ENCODE data around the gene NUP35.

DNA sequence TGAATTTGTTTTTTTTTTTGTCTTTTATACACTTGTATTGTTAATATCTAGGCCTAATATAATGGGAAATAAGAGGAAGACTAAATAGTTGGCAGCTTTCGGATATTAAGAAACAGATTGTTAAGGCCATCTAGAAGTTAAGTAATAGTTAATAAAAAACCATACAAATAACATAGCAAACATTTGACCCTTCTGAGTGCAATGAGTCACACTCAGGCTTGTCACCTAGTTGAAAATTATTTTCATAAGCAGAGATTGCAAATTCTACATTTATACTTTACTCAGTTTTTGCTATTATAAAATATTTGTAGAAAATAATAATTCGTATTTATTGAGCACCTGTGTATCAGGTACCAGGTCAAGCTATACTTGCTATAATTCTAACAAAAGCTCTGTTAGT lies 2.4 kb downstream of the NUP35 start:
- TF ChIP-seq POLR2A (IDR thresholded peaks at IDR 0.05): no peak
- TF ChIP-seq, protein P1, sequence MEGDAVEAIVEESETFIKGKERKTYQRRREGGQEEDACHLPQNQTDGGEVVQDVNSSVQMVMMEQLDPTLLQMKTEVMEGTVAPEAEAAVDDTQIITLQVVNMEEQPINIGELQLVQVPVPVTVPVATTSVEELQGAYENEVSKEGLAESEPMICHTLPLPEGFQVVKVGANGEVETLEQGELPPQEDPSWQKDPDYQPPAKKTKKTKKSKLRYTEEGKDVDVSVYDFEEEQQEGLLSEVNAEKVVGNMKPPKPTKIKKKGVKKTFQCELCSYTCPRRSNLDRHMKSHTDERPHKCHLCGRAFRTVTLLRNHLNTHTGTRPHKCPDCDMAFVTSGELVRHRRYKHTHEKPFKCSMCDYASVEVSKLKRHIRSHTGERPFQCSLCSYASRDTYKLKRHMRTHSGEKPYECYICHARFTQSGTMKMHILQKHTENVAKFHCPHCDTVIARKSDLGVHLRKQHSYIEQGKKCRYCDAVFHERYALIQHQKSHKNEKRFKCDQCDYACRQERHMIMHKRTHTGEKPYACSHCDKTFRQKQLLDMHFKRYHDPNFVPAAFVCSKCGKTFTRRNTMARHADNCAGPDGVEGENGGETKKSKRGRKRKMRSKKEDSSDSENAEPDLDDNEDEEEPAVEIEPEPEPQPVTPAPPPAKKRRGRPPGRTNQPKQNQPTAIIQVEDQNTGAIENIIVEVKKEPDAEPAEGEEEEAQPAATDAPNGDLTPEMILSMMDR (IDR thresholded peaks at IDR 0.05): no peak
- no peak for TF ChIP-seq POLR2AphosphoS5 (IDR thresholded peaks at IDR 0.05)
